ENCODE data around the gene REL.

The REL gene

DNA sequence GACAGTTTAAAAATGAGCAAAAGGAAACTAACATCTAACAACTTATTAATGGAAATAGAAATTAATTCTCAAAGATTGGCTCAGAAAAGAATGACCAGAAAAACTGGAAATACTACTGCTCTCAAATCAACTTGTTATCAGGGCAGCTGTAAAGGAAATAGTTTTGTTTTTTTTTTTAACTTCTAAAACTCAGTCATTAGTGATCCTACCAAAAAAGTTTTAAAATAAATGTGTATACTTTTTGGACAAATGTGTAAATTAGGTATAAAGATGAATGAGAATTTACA is 84.1 kb downstream of the REL start:
- TF ChIP-seq, protein P1, sequence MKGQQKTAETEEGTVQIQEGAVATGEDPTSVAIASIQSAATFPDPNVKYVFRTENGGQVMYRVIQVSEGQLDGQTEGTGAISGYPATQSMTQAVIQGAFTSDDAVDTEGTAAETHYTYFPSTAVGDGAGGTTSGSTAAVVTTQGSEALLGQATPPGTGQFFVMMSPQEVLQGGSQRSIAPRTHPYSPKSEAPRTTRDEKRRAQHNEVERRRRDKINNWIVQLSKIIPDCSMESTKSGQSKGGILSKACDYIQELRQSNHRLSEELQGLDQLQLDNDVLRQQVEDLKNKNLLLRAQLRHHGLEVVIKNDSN (IDR thresholded peaks at IDR 0.05) = no peak
- TF ChIP-seq REST (IDR thresholded peaks at IDR 0.05; ENCODE audit: low read depth) (no peak), EGR1 (IDR thresholded peaks at IDR 0.05) (no peak), CEBPB (IDR thresholded peaks at IDR 0.05) (no peak), CREB1 (IDR thresholded peaks at IDR 0.05; ENCODE audit: low read depth) (no peak), FOXM1 (IDR thresholded peaks at IDR 0.05; ENCODE audit: borderline replicate concordance, low read depth) (no peak), ZBTB7A (IDR thresholded peaks at IDR 0.05; ENCODE audit: low read depth) (no peak), NFIC (IDR thresholded peaks at IDR 0.05) (no peak), YY1 (IDR thresholded peaks at IDR 0.05; ENCODE audit: low read depth) (no peak), TAF1 (IDR thresholded peaks at IDR 0.05; ENCODE audit: low read depth) (no peak), RAD21 (IDR thresholded peaks at IDR 0.05; ENCODE audit: low read depth) (no peak)
- TF ChIP-seq, protein P2, sequence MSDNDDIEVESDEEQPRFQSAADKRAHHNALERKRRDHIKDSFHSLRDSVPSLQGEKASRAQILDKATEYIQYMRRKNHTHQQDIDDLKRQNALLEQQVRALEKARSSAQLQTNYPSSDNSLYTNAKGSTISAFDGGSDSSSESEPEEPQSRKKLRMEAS (IDR thresholded peaks at IDR 0.05) = no peak

GRCh38 chr2:60966507-60967405 is 85.4 kb downstream of the REL start:
- TF ChIP-seq TAF1 (IDR thresholded peaks at IDR 0.05; ENCODE audit: low read depth) = no peak
- no peak for TF ChIP-seq FOXM1 (IDR thresholded peaks at IDR 0.05; ENCODE audit: borderline replicate concordance, low read depth)
- TF ChIP-seq CREB1 (IDR thresholded peaks at IDR 0.05; ENCODE audit: low read depth) = no peak
- TF ChIP-seq REST (IDR thresholded peaks at IDR 0.05; ENCODE audit: low read depth) = no peak
- no peak for TF ChIP-seq NFIC (IDR thresholded peaks at IDR 0.05)
- TF ChIP-seq, protein P2 (IDR thresholded peaks at IDR 0.05) = no peak
- no peak for TF ChIP-seq ZBTB7A (IDR thresholded peaks at IDR 0.05; ENCODE audit: low read depth)
- no peak for TF ChIP-seq TCF12 (IDR thresholded peaks at IDR 0.05; ENCODE audit: low read depth)
- TF ChIP-seq, protein P1 (IDR thresholded peaks at IDR 0.05) = no peak
- TF ChIP-seq EP300 (IDR thresholded peaks at IDR 0.05; ENCODE audit: borderline replicate concordance) = no peak
- no peak for TF ChIP-seq EGR1 (IDR thresholded peaks at IDR 0.05)
- TF ChIP-seq CEBPB (IDR thresholded peaks at IDR 0.05) = no peak
- TF ChIP-seq YY1 (IDR thresholded peaks at IDR 0.05; ENCODE audit: low read depth) = no peak
- no peak for TF ChIP-seq TEAD4 (IDR thresholded peaks at IDR 0.05)
- TF ChIP-seq RAD21 (IDR thresholded peaks at IDR 0.05; ENCODE audit: low read depth) = no peak

- TF ChIP-seq TCF12 (IDR thresholded peaks at IDR 0.05; ENCODE audit: low read depth) (no peak), REST (IDR thresholded peaks at IDR 0.05; ENCODE audit: low read depth) (no peak), EP300 (IDR thresholded peaks at IDR 0.05; ENCODE audit: borderline replicate concordance) (no peak), RAD21 (IDR thresholded peaks at IDR 0.05; ENCODE audit: low read depth) (no peak), FOXM1 (IDR thresholded peaks at IDR 0.05; ENCODE audit: borderline replicate concordance, low read depth) (no peak), TAF1 (IDR thresholded peaks at IDR 0.05; ENCODE audit: low read depth) (no peak), CEBPB (IDR thresholded peaks at IDR 0.05) (no peak), TEAD4 (IDR thresholded peaks at IDR 0.05) (no peak), CREB1 (IDR thresholded peaks at IDR 0.05; ENCODE audit: low read depth) (no peak), NFIC (IDR thresholded peaks at IDR 0.05) (no peak)
- TF ChIP-seq, protein P1 (IDR thresholded peaks at IDR 0.05) = no peak
- TF ChIP-seq, protein P2 (IDR thresholded peaks at IDR 0.05) = no peak
Observed at GRCh38 chr2:60972889-60973656, 91.7 kb downstream of the REL start.
